ENCODE measurements around the gene SORCS2.

DNA sequence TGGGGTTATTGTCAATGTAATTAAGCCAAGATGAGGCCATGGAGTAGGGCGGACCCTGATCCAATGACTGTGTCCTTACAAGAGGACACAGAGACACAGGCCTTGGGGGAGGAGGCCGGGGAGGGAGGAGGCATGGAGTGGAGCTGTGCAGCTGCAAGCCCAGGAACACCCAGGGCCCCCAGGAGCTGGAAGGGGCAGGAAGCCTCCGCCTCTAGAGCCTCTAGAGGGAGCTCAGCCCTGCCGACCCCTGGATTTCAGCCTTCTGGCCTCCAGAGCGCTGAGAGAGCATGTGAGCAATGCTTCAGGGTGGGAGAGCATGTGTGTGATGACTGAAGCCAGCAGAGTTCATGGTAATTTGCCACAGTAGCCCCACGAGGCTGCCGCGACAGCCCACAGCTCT lies 512.7 kb downstream of the SORCS2 start:
- TF ChIP-seq TEAD4 (IDR thresholded peaks at IDR 0.05; ENCODE audit: borderline replicate concordance, insufficient read depth) (no peak), RAD21 (IDR thresholded peaks at IDR 0.05; ENCODE audit: low read length) (no peak), POLR2AphosphoS5 (IDR thresholded peaks at IDR 0.05; ENCODE audit: low read depth, low read length) (no peak), TAF1 (IDR thresholded peaks at IDR 0.05; ENCODE audit: borderline replicate concordance, low read depth, low read length) (no peak), RFX5 (IDR thresholded peaks at IDR 0.05; ENCODE audit: low read length) (no peak), FOXM1 (IDR thresholded peaks at IDR 0.05; ENCODE audit: low read depth) (no peak), RXRA (IDR thresholded peaks at IDR 0.05; ENCODE audit: borderline replicate concordance, low read depth) (no peak), JUND (IDR thresholded peaks at IDR 0.05) (no peak), MXI1 (IDR thresholded peaks at IDR 0.05; ENCODE audit: low read depth, low read length) (no peak)
- TF ChIP-seq, protein P1, sequence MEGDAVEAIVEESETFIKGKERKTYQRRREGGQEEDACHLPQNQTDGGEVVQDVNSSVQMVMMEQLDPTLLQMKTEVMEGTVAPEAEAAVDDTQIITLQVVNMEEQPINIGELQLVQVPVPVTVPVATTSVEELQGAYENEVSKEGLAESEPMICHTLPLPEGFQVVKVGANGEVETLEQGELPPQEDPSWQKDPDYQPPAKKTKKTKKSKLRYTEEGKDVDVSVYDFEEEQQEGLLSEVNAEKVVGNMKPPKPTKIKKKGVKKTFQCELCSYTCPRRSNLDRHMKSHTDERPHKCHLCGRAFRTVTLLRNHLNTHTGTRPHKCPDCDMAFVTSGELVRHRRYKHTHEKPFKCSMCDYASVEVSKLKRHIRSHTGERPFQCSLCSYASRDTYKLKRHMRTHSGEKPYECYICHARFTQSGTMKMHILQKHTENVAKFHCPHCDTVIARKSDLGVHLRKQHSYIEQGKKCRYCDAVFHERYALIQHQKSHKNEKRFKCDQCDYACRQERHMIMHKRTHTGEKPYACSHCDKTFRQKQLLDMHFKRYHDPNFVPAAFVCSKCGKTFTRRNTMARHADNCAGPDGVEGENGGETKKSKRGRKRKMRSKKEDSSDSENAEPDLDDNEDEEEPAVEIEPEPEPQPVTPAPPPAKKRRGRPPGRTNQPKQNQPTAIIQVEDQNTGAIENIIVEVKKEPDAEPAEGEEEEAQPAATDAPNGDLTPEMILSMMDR (IDR thresholded peaks at IDR 0.05), result no peak
- TF ChIP-seq, protein P2, sequence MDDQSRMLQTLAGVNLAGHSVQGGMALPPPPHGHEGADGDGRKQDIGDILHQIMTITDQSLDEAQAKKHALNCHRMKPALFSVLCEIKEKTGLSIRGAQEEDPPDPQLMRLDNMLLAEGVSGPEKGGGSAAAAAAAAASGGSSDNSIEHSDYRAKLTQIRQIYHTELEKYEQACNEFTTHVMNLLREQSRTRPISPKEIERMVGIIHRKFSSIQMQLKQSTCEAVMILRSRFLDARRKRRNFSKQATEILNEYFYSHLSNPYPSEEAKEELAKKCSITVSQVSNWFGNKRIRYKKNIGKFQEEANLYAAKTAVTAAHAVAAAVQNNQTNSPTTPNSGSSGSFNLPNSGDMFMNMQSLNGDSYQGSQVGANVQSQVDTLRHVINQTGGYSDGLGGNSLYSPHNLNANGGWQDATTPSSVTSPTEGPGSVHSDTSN (IDR thresholded peaks at IDR 0.05), result no peak
- TF ChIP-seq, protein P3, sequence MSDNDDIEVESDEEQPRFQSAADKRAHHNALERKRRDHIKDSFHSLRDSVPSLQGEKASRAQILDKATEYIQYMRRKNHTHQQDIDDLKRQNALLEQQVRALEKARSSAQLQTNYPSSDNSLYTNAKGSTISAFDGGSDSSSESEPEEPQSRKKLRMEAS (IDR thresholded peaks at IDR 0.05; ENCODE audit: low read depth), result no peak
- TF ChIP-seq, protein P4, sequence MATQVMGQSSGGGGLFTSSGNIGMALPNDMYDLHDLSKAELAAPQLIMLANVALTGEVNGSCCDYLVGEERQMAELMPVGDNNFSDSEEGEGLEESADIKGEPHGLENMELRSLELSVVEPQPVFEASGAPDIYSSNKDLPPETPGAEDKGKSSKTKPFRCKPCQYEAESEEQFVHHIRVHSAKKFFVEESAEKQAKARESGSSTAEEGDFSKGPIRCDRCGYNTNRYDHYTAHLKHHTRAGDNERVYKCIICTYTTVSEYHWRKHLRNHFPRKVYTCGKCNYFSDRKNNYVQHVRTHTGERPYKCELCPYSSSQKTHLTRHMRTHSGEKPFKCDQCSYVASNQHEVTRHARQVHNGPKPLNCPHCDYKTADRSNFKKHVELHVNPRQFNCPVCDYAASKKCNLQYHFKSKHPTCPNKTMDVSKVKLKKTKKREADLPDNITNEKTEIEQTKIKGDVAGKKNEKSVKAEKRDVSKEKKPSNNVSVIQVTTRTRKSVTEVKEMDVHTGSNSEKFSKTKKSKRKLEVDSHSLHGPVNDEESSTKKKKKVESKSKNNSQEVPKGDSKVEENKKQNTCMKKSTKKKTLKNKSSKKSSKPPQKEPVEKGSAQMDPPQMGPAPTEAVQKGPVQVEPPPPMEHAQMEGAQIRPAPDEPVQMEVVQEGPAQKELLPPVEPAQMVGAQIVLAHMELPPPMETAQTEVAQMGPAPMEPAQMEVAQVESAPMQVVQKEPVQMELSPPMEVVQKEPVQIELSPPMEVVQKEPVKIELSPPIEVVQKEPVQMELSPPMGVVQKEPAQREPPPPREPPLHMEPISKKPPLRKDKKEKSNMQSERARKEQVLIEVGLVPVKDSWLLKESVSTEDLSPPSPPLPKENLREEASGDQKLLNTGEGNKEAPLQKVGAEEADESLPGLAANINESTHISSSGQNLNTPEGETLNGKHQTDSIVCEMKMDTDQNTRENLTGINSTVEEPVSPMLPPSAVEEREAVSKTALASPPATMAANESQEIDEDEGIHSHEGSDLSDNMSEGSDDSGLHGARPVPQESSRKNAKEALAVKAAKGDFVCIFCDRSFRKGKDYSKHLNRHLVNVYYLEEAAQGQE (IDR thresholded peaks at IDR 0.05; ENCODE audit: low read depth, low read length), result no peak
- TF ChIP-seq, protein P5, sequence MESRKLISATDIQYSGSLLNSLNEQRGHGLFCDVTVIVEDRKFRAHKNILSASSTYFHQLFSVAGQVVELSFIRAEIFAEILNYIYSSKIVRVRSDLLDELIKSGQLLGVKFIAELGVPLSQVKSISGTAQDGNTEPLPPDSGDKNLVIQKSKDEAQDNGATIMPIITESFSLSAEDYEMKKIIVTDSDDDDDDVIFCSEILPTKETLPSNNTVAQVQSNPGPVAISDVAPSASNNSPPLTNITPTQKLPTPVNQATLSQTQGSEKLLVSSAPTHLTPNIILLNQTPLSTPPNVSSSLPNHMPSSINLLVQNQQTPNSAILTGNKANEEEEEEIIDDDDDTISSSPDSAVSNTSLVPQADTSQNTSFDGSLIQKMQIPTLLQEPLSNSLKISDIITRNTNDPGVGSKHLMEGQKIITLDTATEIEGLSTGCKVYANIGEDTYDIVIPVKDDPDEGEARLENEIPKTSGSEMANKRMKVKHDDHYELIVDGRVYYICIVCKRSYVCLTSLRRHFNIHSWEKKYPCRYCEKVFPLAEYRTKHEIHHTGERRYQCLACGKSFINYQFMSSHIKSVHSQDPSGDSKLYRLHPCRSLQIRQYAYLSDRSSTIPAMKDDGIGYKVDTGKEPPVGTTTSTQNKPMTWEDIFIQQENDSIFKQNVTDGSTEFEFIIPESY (IDR thresholded peaks at IDR 0.05; ENCODE audit: borderline replicate concordance, low read depth), result no peak

All from SK-N-SH (cell line).